CD4-positive, alpha-beta T cell treated with Interleukin-17A for 4 hours (primary cell): ENCODE data around the gene STK16.
A peak's percentile ranks its signal among the peaks of the same experiment; 100 is the strongest.
"Not testable (repeated sequence)": the region's sequence is repeated elsewhere in the genome, so short reads cannot be mapped to it uniquely, and the experiment has no call there.

ENCODE experiments used
- DNase-seq: peaks from one replicate; pipeline ENCODE4 v3.0.0-alpha.2; 2020; ENCODE audit warnings: mixed read lengths

STK16 gene

DNA sequence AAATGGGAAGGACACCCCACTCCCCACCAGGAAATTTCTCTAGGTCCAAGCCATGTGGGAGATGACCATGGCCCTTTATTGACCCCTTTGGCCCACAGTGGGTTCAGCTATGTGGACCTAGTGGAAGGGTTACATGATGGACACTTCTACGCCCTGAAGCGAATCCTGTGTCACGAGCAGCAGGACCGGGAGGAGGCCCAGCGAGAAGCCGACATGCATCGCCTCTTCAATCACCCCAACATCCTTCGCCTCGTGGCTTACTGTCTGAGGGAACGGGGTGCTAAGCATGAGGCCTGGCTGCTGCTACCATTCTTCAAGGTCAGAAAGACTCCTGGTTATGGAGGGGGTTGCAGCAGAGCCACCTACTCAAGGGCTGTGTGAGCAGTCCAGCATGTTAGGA lies 1.3 kb downstream of the STK16 start:
- no peak for DNase-seq

DNA sequence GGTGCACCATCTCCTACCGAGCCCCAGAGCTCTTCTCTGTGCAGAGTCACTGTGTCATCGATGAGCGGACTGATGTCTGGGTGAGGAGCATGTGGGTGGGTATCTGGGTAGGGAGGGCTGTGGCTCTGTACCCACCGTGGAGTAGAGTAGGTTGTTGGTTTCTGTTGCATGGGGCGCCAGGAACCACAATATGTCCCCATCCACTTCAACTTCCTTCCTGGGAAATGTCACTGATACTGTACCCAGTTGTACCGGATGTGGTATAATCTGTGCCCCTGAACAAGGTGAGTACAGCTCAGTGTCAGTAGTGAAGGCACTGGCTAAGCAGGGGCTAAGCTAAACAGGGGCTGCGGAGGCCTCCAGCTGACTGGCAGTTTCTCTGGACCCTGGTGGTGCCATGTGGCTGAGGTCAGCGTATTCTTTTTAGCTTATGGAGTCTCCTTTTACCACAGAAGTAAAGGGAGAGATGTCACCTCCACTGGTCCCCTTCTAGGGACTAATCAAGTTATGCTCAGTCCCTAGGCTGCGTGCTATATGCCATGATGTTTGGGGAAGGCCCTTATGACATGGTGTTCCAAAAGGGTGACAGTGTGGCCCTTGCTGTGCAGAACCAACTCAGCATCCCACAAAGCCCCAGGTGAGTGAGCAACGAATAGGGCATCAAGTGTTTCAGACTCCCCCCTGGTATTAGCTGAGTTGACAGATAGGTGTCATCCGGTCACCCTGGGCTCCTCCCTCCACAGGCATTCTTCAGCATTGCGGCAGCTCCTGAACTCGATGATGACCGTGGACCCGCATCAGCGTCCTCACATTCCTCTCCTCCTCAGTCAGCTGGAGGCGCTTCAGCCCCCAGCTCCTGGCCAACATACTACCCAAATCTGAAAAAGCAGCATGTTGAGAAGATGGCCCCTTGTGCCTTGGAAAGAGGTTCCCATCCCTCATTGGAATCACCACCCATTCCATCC lies 2.7 kb downstream of the STK16 start:
- DNase-seq: peak; percentile 80

DNA sequence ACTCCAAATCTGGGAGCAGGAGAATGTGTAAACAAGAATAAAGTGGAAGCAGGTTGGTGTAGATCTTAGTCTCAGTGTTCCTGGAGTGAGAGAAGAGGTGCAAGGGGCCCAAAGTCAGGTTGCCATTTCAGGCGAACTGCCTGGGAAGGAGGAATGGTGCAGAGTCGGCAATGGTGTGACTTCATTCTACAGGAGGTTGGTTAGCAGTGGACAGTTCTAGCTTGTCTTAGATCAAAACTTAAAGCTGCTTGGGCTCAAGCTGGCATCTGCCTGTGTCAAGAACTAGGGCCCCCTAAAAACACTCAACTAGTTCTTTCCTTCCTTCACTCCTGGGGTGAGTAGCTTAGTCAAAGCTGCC lies 3.5 kb downstream of the STK16 start:
- no peak for DNase-seq

DNA sequence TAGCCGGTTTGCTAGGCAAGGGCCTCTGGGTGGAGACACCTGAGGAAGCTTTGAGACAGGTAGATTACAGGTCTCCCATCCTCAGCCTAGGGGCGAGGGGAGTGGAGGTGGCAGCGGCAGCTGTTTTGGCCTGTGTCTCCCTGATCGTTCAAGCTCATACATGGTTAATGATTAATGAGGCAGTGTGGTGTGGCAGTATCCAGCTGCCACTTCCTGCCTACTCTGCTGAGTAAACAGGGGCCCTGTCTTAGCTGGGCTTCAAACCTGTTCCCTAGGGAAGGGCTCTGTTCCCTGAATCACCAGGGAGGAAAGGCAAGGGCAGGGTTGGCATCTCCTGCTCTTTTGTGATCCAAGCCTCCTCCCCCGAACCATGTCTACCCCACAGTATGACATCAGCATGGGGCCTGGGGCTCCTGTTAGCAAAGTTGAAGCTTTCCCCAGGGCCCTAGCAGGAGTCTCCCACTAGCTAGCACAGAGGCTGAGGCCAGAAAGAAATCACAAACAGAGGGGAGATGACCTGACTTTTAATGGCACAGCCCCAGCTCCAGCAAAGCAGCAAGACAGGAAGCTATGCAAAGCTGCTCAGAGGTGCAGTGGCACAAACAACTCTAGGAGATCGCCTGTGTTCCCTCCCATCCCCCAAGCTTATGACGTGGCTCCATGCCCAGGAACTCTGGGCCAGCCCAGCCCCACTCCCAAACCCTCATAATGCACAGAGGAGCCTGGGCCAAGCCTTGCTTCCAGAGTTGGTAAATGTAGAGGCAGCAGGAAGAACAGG lies 4.1 kb downstream of the STK16 start:
- peak; percentile 87 for DNase-seq

DNA sequence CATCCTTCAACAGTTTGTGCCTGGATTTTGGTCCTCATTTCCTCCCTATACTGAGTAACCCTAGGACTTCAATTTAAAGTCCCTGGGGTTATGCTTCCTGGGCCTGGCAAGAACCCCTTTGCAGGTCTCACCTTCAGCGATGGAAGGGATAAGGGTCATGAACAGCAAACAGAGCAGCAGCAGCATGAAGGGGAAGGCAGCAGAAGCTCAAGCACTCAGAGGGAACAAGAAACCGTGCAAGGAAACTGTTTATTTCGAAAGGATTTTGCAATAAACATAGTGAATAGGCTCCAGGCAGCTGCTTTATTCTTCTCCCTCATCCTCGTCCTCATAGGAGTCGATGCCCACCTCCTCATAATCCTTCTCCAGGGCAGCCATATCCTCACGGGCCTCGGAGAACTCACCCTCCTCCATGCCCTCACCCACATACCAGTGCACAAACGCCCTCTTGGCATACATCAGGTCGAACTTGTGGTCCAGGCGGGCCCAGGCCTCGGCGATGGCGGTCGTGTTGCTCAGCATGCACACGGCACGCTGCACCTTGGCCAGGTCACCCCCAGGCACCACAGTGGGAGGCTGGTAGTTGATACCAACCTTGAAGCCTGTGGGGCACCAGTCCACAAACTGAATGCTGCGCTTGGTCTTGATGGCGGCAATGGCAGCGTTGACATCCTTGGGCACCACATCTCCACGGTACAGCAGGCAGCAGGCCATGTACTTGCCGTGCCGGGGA lies 4.9 kb downstream of the STK16 start:
- DNase-seq: peak; percentile 15

DNA sequence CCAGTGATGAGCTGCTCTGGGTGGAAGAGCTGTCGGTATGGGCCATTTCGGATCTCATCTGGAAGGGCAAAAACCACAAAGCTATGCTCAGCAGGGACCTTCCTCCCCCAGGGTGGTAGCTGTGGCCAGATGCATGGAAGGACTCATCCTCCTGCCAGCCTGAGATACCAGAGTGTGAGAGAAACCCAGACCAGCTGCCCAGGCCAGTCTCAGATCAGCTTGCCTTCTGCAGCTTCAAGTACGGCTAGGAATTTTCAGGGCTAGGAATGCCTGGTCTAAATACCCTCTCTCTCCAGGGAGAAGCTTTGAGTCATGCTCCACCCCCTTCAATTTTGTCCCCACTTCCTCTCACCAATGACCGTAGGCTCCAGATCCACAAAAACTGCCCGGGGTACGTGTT lies 6.4 kb downstream of the STK16 start:
- no peak for DNase-seq

DNA sequence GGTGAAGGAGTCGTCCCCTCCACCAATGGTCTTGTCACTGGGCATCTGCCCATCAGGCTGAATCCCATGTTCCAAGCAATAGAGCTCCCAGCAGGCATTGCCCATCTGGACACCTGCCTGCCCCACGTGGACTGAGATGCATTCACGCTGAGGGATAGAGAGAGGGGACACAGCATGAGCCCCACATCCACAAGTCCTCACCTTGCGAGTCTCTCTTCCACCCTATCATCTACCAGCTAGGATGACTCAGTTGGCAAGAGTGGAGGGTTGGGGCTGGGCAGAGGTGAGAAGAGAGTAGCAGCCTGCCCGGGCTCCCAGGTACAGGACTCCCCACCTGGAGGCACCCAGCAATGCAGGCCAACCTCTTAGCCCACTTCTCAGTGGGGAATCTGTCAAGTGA lies 6.8 kb downstream of the STK16 start:
- peak; percentile 65 for DNase-seq

DNA sequence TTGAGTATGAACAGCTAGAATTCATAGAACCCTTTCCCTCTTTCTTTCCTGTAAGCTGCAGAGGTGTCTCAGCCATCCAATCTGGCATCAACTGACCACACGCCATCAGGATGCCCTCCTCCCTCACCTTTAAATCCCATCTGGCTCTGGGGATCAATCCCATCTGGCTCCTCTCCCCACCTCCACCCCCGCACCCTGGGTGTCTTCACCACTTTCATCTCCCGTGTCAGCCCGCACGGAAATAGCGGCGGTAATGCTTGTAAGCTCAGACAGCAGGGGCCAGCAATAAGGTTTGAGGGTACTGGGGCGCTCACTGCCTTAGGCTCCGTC lies 7.3 kb downstream of the STK16 start:
- peak; percentile 58 for DNase-seq

DNA sequence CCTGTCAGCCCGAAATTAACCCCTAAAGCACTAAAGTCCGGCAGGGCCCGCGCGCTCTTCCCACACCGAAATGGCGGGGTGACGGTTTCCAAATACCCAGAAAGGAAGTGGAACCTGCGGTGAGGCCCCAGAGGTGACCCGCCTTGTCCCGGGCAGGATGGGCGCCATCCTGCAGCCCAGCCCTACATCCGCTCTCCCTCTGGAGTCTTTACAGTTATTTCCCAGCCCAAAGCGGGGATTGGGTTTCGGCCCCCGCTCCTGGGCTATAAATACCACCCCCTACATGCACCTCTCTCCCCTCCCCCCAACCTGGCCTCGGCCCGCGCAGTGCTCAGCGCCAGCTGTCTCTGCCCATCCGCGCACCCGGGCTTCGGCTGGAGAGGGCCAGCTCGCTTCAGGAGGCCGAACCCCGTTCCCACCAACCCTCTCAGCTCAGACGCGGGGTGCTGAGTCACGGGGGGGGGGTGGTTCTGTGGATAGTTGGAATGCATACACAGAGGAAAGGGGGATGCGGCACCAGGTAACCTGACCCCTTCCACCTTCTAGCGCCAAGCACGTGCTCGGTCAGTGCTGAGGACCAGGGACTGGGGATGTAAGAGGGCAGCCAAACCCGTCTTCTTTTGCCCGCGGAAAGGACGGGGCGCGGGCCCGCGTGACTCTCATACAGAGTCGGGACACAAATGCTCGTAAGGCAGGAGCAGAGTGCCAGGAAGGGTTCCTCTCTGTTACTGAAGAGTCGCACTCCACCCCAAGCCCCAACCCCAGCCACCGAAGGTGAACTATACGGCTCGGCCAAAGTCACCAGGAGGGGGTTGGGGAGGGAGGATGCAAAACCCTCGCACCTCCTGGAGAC lies 7.8 kb downstream of the STK16 start, which contains the start of gene TUBA4B:
Gene TUBA4B (plus strand): TSS at position 344 of the 853 bp plus-strand sequence. CDS start 165 bp downstream, at position 509.
- peak; percentile 57 for DNase-seq

DNA sequence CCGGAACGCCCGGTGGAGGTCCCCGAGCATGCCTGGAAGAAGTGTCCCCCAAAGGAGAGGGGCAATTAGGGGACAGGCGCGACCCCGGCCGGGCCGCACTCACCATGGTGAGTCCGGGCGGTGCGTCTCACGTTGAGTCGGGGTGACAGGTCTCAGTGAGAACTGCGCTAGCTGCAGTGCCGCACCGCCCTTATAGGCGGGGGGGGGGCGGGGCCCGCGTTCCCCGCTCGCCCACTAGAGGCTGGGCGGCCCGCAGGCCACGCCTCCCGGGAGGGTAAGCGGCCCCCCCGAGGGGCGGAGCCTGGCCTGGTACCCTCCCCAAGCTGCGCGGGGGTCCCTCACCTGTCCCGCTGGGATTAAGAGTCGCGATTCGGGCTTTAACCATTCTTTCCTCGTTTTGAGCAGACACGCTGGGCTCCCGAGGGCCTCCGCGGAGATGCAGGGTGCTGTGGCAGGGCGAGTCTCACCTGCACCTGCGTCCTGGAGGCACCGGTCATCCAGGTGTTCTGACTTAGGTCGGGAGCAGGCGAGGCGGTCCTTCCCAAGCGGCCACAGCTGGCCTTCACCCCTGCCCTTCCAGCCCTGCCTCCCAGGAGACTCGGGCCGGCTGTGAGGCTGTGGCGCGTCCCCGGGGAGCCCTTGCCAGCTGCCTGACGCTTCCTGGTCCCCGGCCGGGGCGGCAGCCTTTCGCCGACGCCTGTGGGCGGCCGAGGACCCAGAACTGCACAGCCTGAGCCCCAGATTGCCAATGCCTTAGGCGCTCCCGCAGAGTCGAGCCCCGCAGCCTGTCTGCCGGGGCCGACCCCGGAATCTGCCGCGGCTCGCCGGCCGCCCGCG lies 8.7 kb downstream of the STK16 start, which contains the start of gene TUBA4A:
Gene TUBA4A (minus strand): TSS at position 166 of the 837 bp plus-strand sequence. CDS start 60 bp downstream, at position 106.
- DNase-seq: peak; percentile 97

DNA sequence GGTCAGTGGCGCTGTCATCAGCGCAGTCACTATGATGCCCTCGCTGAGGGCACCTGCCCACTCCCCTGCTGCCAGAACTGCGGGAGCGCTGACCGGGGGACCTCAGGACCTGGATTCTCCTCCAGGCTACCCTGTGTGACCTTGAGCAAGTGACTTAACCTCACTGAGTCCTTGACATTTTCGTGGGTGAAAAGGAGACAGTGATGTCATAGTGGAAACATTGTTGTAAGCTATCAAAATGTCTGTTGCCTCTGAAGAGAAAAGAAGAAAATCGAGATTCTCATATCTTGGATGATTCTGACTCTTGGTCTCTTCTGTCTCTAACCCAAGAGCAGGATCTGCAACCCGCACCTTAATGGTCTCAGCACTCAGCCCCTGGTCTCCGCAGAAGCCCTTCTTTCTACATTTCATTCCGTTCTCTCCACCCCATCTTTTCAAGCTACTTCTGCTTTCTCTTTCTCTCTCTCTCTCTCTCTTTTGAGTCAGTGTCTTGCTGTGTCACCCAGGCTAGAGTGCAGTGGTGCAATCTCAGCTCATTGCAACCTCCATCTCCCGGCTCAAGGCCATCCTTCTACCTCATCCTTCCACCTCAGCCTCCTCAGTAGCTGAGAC lies 9.4 kb downstream of the STK16 start:
- DNase-seq: peak; percentile 38

DNA sequence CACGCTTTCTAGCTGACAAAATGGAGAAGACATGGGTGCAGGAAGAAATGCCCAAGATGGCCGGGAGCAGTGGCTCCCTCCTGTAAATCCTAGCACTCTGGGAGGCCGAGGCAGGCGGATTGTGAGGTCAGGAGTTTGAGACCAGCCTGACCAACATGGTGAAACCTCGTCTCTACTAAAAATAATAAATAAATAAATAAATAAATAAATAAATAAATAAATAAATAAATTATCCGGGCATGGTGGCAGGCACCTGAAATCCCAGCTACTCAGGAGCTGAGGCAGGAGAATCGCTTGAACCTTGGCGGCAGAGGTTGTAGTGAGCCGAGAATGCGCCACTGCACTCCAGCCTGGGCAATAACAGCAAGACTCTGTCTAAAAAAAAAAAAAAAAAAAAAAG lies 13.7 kb downstream of the STK16 start:
- DNase-seq: not testable (repeated sequence)

DNA sequence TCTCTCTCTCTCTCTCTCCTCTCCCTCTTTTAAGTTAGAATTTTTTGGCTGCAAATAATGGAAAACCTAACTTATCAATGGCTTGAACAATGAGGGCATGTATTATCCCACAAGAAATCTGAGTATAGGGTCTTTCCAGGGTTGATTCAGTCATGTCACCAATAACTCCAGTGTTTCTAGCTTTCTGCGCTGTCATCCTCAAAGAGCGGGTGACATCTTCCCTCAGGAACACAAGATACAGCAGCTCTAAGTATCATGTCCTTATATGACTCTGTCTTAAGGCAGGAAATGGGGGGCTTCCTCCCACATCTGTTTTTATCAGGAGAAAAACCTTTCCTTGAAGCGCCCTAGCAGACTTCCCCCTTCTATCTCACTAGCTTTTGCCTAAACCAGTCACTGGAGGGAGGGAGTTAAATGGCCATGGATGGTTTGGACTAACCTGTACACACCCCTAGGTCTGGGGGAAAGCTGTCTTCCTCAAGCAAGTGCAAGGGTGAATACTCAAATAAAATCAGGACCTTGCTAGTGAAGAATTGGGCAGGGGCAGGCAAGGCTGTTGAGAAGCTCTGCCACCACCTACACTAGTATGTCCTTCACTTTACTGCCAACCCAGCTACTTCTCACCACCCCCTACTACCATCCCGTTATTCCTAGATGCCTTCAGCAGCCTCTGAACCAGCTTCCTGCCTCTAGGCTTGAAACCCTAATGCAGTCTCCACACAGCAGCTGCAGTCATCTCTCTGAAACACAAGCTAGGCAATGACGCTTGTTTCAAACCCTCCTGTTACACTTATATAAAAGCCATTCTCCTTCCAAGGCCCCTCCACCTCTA lies 16.0 kb downstream of the STK16 start:
- no peak for DNase-seq

DNA sequence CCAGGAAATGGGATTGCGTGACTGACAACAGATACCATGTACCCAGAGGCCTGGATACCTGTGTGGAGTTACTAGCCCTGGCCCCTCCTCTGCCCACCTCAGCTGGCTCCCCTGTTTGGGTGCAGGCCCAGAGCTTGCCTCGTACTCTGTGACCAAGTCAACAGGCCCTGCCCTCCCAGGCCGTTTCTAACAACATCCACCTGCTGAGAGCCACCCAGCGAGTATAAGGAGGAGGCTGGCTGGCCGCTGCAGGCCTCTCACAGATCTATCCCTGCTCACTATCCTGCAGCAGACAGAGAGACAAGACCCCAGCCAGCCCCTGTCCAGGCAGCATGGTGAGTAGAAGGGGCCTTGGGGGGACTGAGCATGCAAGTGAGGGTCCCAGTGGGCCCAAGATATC lies 21.0 kb downstream of the STK16 start:
- no peak for DNase-seq

DNA sequence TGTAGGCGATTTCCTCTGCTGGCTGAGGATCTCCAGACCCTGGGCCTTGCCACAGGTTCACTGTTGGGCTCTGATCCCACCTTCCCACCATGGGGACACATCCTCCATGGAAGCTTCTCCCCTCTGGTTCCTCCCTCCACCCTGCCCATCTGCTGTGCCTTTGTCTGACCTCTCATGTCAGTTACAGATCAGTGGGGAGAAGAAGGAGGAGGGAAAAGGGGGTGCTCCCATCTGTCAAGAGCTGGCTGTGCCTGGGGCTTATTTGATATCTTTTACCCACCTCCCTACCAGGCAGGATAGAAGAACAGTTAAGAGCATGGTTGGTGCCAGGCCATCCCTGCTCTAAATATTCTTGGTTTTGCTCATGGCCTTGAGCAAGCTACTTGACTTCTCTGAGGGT lies 21.6 kb downstream of the STK16 start:
- DNase-seq: no peak

DNA sequence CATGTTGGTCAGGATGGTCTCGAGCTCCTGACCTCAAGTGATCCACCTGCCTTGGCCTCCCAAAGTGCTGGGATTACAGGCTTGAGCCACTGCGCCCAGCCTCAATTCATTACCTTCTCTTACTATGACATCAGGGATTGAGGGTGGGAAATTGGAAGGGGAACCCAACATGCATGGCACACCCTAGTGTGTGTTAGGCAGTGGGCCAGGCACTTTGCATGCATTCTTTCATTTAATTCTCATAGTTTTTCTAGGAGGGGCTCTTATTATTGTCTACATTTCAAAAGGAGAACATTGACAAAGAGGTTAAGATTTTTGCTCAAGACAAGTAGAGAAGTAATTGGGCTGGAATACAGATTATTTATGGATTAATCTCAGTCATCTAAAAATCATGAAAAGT lies 23.0 kb downstream of the STK16 start:
- DNase-seq: no peak

DNA sequence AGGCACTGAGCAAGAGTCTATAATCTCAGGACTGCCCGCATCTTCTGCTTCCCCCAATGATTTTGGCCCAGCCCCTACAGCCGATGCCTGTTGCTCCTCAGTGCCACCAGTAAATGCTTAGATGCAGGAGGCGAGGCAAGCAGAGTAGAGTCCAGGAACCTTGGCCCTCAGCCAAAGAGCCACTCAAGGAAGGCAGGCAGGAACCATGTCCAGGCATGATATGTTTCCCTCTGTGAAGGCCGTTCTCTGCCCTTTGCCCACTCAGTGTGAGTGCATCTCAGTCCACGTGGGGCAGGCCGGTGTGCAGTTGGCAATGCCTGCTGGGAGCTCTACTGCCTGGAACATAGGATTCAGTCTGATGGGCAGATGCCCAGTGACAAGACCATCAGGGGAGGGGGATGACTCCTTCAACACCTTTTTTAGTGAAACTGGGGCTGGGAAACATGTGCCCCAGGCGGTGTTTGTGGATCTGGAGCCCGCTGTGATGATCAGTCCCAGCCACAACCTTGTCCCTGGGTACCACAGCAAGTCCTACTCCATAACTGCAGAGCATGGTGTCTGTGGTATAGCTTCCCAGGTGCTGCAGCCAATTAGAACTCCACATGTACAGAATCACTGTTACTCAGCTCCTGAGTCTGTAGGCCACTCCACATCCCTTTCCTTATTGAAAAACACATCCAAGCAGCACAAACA lies 24.2 kb downstream of the STK16 start:
- no peak for DNase-seq

DNA sequence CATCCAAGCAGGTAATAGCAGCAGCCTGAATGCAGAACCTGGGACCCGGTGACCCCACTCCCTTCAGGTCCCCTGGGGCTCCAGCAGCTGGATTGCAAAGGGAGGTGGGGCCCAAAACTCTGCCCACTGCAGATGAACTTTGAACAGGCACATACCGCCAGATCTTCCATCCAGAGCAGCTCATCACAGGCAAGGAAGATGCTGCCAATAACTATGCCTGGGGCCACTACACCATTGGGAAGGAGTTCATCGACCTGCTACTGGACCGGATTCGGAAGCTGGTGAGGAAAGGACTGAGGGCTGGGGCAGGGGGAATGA lies 24.7 kb downstream of the STK16 start:
- no peak for DNase-seq

DNA sequence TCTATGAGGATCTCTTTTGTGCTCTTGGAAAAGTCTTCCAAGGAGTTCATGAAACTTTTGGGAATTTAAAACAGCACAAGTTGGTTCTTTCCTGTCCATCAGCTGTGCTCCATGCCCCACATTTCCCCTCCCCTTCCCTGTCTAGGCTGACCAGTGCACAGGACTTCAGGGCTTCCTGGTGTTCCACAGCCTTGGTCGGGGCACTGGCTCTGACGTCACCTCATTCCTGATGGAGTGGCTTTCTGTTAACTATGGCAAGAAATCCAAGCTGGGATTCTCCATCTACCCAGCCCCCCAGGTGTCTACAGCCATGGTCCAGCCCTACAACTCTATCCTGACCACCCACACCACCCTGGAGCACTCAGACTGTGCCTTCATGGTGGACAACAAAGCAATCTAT lies 25.7 kb downstream of the STK16 start:
- no peak for DNase-seq
